CD14-positive monocyte (primary cell): ENCODE measurements around the gene PTPRN2. TPM values are rescaled to one million over a fixed set of nuclear protein-coding genes. Genes with fewer than 3 reads are reported as not detected.

Source experiments
- DNase-seq, 3 donors: peaks; one replicate each; pipeline ENCODE4 v3.0.0-alpha.2; 2011 to 2022
- H2AFZ ChIP-seq: 2 replicates; pipeline ENCODE4 v1.6.0; 2012; ENCODE audit warnings: mild to moderate bottlenecking, low read depth, low read length, inconsistent platforms; ENCODE audit not compliant: insufficient read depth, poor library complexity, severe bottlenecking
- H3K27ac ChIP-seq, 2 donors: 1 replicate in 1 of 2; 2 replicates in 1 of 2; pipeline ENCODE4 v1.5.1; 2012 to 2013; ENCODE audit warnings: low read length in 2 of 2, control low read depth in 1 of 2, inconsistent platforms in 1 of 2, low read depth in 1 of 2, mild to moderate bottlenecking in 1 of 2
- H3K27me3 ChIP-seq, 2 donors: one replicate each; pipeline versions ENCODE4 v1.6.0 to v1.6.1; 2011 to 2013; ENCODE audit warnings: low read length in 2 of 2; ENCODE audit not compliant: control insufficient read depth in 2 of 2, insufficient read depth in 2 of 2
- H3K36me3 ChIP-seq, 2 donors: replicated peaks in 1 of 2; 1 replicate in 1 of 2; 2 replicates in 1 of 2; pipeline versions ENCODE4 v1.5.1 to v1.6.1; 2012 to 2013; ENCODE audit warnings: low read length in 2 of 2, control low read depth in 1 of 2, inconsistent platforms in 1 of 2, mild to moderate bottlenecking in 1 of 2; ENCODE audit not compliant: insufficient read depth in 2 of 2, control insufficient read depth in 1 of 2
- H3K4me1 ChIP-seq, 2 donors: 1 replicate in 1 of 2; 2 replicates in 1 of 2; pipeline versions ENCODE4 v1.5.1 to v1.6.1; 2012 to 2013; ENCODE audit warnings: low read length in 2 of 2, control low read depth in 1 of 2, inconsistent platforms in 1 of 2, mild to moderate bottlenecking in 1 of 2, moderate library complexity in 1 of 2; ENCODE audit not compliant: insufficient read depth in 2 of 2, control insufficient read depth in 1 of 2
- H3K4me2 ChIP-seq: replicated peaks from 2 replicates; pipeline ENCODE3; 2012; ENCODE audit warnings: low read length, moderate library complexity, mild to moderate bottlenecking; ENCODE audit not compliant: poor library complexity, severe bottlenecking; ENCODE audit errors: extremely low read depth
- H3K4me3 ChIP-seq, 3 experiments: fragments of 200-600 bp in 1 of 3; sonication (generic) in 1 of 3; replicated peaks in 1 of 3; 1 replicate in 2 of 3; 2 replicates in 1 of 3; pipeline ENCODE4 v1.5.1; 2011 to 2013; ENCODE audit warnings: low read length in 3 of 3, mild to moderate bottlenecking in 3 of 3, control low read depth in 2 of 3, low read depth in 2 of 3, inconsistent platforms in 1 of 3, moderate library complexity in 1 of 3
- H3K79me2 ChIP-seq: 2 replicates; pipeline ENCODE4 v1.6.0; 2012; ENCODE audit warnings: mild to moderate bottlenecking, control low read depth, inconsistent platforms, low read length, moderate library complexity; ENCODE audit not compliant: insufficient read depth
- H3K9ac ChIP-seq: 2 replicates; pipeline ENCODE4 v1.6.0; 2017; ENCODE audit warnings: low read length, mild to moderate bottlenecking; ENCODE audit not compliant: insufficient read depth, poor library complexity, severe bottlenecking
- H3K9me3 ChIP-seq, 2 donors: replicated peaks in 1 of 2; 1 replicate in 1 of 2; 2 replicates in 1 of 2; pipeline versions ENCODE4 v1.5.1 to v1.6.1; 2012 to 2013; ENCODE audit warnings: low read length in 2 of 2, control low read depth in 1 of 2; ENCODE audit not compliant: control insufficient read depth in 1 of 2, insufficient read depth in 1 of 2
- H4K20me1 ChIP-seq: 2 replicates; pipeline ENCODE4 v1.6.0; 2012; ENCODE audit warnings: mild to moderate bottlenecking, low read length, control low read depth, moderate library complexity; ENCODE audit not compliant: insufficient read depth
- H3K27ac Mint-ChIP-seq, 7 donors: one replicate each; pipeline ENCODE4 v1.8.0; 2020; ENCODE audit warnings: mild to moderate bottlenecking in 7 of 7, mixed read lengths in 7 of 7, moderate library complexity in 6 of 7, inconsistent platforms in 2 of 7
- H3K27me3 Mint-ChIP-seq, 3 donors: one replicate each; pipeline ENCODE4 v1.8.0; 2021 to 2022; ENCODE audit warnings: low read depth in 3 of 3, mild to moderate bottlenecking in 3 of 3, mixed read lengths in 3 of 3, moderate library complexity in 3 of 3, inconsistent platforms in 1 of 3
- H3K36me3 Mint-ChIP-seq, 2 donors: one replicate each; pipeline ENCODE4 v1.8.0; 2020; ENCODE audit warnings: mixed read lengths in 2 of 2, inconsistent platforms in 1 of 2, mild to moderate bottlenecking in 1 of 2
- H3K4me1 Mint-ChIP-seq: one replicate; pipeline ENCODE4 v1.8.0; 2020; ENCODE audit warnings: mild to moderate bottlenecking, mixed read lengths
- H3K4me3 Mint-ChIP-seq, 2 donors: one replicate each; pipeline ENCODE4 v1.8.0; 2020; ENCODE audit warnings: mild to moderate bottlenecking in 2 of 2, mixed read lengths in 2 of 2, moderate library complexity in 1 of 2
- H3K9me3 Mint-ChIP-seq, 7 donors: one replicate each; pipeline ENCODE4 v1.8.0; 2020 to 2022; ENCODE audit warnings: mixed read lengths in 7 of 7, mild to moderate bottlenecking in 6 of 7, moderate library complexity in 6 of 7, inconsistent platforms in 2 of 7
- CTCF ChIP-seq: fragments of 200-600 bp; IDR thresholded peaks from one replicate; pipeline ENCODE4 v1.8.0; 2022; ENCODE audit warnings: antibody characterized with exemption, mild to moderate bottlenecking
- WGBS: methylation state at CpG from one replicate; pipeline ENCODE4 v1.1.5; 2013; ENCODE audit warnings: missing lambda C conversion rate; ENCODE audit not compliant: insufficient coverage; 5-methylcytosine and 5-hydroxymethylcytosine counted together
- intact Hi-C, 2 donors: fragments of 100-400 bp; cut with micrococcal nuclease; formaldehyde crosslinking; loops; one replicate each; pipeline versions ENCODE4 v1.15.0 to v1.15.1; 2023
- polyA plus RNA-seq, 3 donors: library from polyadenylated mRNA; depleted of rRNA in 1 of 3; unstranded in 2 of 3; stranded (reverse) in 1 of 3; fragments of 300-500 nt in 2 of 3; fragments of >200 nt in 1 of 3; fragmentation: Illumina TruSeq in 2 of 3; gene quantifications; 1 replicate in 2 of 3; 2 replicates in 1 of 3; pipeline ENCODE4 v1.2.3, GENCODE V29; 2012 to 2021

The PTPRN2 gene
- polyA plus RNA-seq, 3 donors, result 0.25 to 1.4 (median 0.97) TPM

GRCh38 chr7:158056761-158057160 lies 530.9 kb downstream of the PTPRN2 start:
- no peak for DNase-seq
- H3K4me1 Mint-ChIP-seq, result no peaks in the 10 kb centered on the region
- Histone ChIP-seq H2AFZ (no peak overlapping the region), H3K79me2 (no peaks in the 10 kb centered on the region), H4K20me1 (no peaks in the 10 kb centered on the region), H3K9me3 (peaks cover 27 to 28% of the 10 kb centered on the region in 2 donors), H3K27ac (no peak overlapping the region), H3K4me2 (no peak overlapping the region), H3K36me3 (no peaks in the 10 kb centered on the region), H3K4me1 (no peaks in the 10 kb centered on the region), H3K27me3 (no peaks in the 10 kb centered on the region), H3K4me3 (no peak overlapping the region), H3K9ac (no peak overlapping the region)
- peaks cover 8 to 23% (median 14%) of the 10 kb centered on the region in 7 donors for H3K9me3 Mint-ChIP-seq
- H3K36me3 Mint-ChIP-seq, result no peaks in the 10 kb centered on the region
- no peak for TF ChIP-seq CTCF
- no peak overlapping the region for H3K4me3 Mint-ChIP-seq
- peaks cover 0 to 3% (median 1%) of the 10 kb centered on the region in 3 donors for H3K27me3 Mint-ChIP-seq
- WGBS, result 96% methylated on average over 17 of the region's 17 CpGs
- H3K27ac Mint-ChIP-seq, result no peak overlapping the region
- intact Hi-C loops, result no loop called here

- H3K27ac Mint-ChIP-seq, result no peak overlapping the region
- Histone ChIP-seq H3K36me3 (no peaks in the 10 kb centered on the region), H3K27ac (no peak overlapping the region), H3K27me3 (no peaks in the 10 kb centered on the region), H3K4me3 (no peak overlapping the region), H3K9me3 (peaks cover 18 to 20% of the 10 kb centered on the region in 2 donors), H3K4me1 (no peaks in the 10 kb centered on the region), H3K79me2 (no peaks in the 10 kb centered on the region), H4K20me1 (no peaks in the 10 kb centered on the region), H2AFZ (no peak overlapping the region), H3K9ac (no peak overlapping the region), H3K4me2 (no peak overlapping the region)
- H3K36me3 Mint-ChIP-seq, result no peaks in the 10 kb centered on the region
- H3K4me1 Mint-ChIP-seq, result no peaks in the 10 kb centered on the region
- intact Hi-C loops, result no loop called here
- H3K9me3 Mint-ChIP-seq, result peaks cover 2 to 15% (median 6%) of the 10 kb centered on the region in 7 donors
- WGBS, result 91% methylated on average over 15 of the region's 17 CpGs
- DNase-seq, result no peak
- peaks cover 0 to 3% (median 0%) of the 10 kb centered on the region in 3 donors for H3K27me3 Mint-ChIP-seq
- no peak for TF ChIP-seq CTCF
- H3K4me3 Mint-ChIP-seq, result no peak overlapping the region
Measured at GRCh38 chr7:158055726-158056510, 531.7 kb downstream of the PTPRN2 start.
